ENCODE data around the gene ADPRM.

ADPRM gene

DNA sequence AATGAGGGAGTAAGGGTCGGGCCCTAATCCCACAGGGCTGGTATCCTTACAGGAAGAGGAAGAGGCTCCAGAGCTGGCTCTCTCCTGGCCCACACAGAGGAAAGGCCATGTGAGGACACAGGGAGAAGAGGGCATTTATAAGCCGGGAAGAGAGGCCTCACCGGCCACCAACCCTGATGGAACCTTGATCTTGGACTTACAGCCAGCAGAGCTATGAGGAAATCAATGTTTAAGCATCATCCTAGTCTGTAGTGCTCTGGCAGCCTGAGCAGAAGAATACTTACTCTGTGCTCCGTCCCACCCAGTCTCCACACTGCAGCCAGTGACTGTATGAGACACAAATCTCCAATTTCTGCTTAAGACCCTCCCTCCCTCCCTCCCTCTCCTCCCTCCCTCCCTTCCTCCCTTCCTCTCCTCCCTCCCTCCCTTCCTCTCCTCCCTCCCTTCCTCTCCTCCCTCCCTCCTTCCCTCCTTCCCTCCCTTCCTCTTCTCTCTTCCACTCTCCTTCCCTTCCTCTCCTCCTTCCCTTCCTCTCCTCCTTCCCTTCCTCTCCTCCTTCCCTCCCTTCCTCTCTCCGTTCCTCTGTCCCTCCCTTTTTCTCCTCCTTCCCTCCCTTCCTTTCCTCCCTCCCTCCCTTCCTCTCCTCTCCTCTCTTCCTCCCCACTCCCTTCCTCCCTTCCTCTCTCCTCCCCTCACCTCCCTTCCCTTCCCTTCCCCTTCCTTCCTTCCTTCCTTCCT lies 41.3 kb downstream of the ADPRM start:
- no peak for DNase-seq
- in situ Hi-C loops (cut with HindIII; ENCODE audit: low pct_ligation_motif_present, low sequenced_read_pairs), result loop anchor here (25.0 kb wide), 1 partner anchor 1249 kb away; the partner anchor contains the start of gene ZNF18
- no peak for TF ChIP-seq CTCF (IDR thresholded peaks at IDR 0.05; ENCODE audit: low read depth, low read length, missing control alignments)

GRCh38 chr17:10739386-10739785 lies 42.0 kb downstream of the ADPRM start:
- DNase-seq, result no peak
- Histone ChIP-seq H3K27me3 (replicated peaks) (no peaks in the 10 kb centered on the region), H3K27ac (no peak overlapping the region), H3K36me3 (replicated peaks) (no peaks in the 10 kb centered on the region), H3K4me3 (ENCODE audit: low read depth, low read length) (no peak overlapping the region)
- no peak for TF ChIP-seq CTCF (IDR thresholded peaks at IDR 0.05; ENCODE audit: low read depth, low read length, missing control alignments)
- in situ Hi-C loops (cut with HindIII; ENCODE audit: low pct_ligation_motif_present, low sequenced_read_pairs), result loop anchor here (25.0 kb wide), 1 partner anchor 1248 kb away; the partner anchor contains the start of gene ZNF18

More for the DNA sequence above, 41.3 kb downstream of the ADPRM start:
- no peak overlapping the region for H3K4me3 ChIP-seq (ENCODE audit: low read depth, low read length)
- no peaks in the 10 kb centered on the region for H3K27me3 ChIP-seq (replicated peaks)
- H3K27ac ChIP-seq, result no peak overlapping the region
- H3K36me3 ChIP-seq (replicated peaks), result no peaks in the 10 kb centered on the region

GRCh38 chr17:10741416-10742135 lies 44.2 kb downstream of the ADPRM start:
- DNase-seq, result no peak
- Histone ChIP-seq H3K4me3 (ENCODE audit: low read depth, low read length) (no peak overlapping the region), H3K27ac (no peak overlapping the region), H3K27me3 (replicated peaks) (no peaks in the 10 kb centered on the region), H3K36me3 (replicated peaks) (no peaks in the 10 kb centered on the region)
- in situ Hi-C loops (cut with HindIII; ENCODE audit: low pct_ligation_motif_present, low sequenced_read_pairs), result loop anchor here (25.0 kb wide), 1 partner anchor 1246 kb away; the partner anchor contains the start of gene ZNF18
- TF ChIP-seq CTCF (IDR thresholded peaks at IDR 0.05; ENCODE audit: low read depth, low read length, missing control alignments), result no peak

DNA sequence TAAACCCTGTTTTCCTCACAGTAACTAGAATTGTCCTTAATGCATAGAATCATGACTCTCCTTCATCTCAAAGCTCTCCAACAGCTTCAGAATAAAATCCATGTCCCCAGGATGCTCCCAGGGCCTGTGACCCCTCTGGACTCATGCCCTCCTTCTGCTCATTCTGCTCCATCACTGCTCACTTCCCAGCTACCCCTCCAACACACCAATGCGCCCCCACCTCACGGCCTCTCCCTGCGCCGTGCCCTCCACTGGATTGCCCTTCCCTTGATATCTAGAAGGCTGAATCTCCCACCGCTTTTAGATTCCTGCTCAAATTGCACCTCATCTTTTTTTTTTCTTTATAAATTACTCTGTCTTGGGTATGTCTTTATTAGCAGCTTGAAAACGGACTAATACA lies 45.0 kb downstream of the ADPRM start:
- no peaks in the 10 kb centered on the region for H3K27me3 ChIP-seq (replicated peaks)
- no peak for DNase-seq
- no peak overlapping the region for H3K4me3 ChIP-seq (ENCODE audit: low read depth, low read length)
- H3K36me3 ChIP-seq (replicated peaks), result no peaks in the 10 kb centered on the region
- in situ Hi-C loops (cut with HindIII; ENCODE audit: low pct_ligation_motif_present, low sequenced_read_pairs), result loop anchor here (25.0 kb wide), 1 partner anchor 1245 kb away; the partner anchor contains the start of gene ZNF18
- no peak overlapping the region for H3K27ac ChIP-seq
- no peak for TF ChIP-seq CTCF (IDR thresholded peaks at IDR 0.05; ENCODE audit: low read depth, low read length, missing control alignments)

DNA sequence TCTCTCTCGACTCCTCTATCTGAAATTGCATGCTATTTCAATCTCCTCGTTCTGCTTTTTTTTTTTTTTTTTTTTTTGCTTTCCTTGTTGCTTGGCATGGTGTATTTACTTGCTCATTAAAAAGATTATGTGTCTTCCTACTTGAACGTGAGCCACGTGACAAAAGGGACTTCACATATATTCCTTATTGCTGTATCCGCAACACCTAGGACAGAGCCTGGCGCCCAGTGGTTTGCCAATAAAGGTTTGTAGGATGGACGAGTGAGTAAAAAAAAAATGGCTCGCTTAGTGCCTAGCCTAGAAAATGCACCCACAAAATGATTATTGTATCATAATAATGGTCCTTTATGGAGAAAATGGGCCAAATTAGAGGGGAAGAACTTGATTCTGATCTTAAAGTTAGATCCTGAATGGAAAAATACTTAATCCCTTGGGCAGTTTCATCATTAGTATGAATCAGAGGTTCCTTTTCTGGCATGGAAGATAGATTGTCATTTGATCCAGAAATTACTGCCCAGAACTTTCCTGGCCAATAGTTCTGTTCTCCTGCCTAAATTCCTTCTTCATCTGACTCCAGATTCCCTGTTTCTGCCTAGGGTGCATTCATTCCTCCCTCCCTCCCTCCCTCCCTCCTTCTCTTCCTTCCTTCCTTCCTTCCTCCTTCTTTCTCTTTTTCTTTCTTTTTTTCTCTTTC lies 46.1 kb downstream of the ADPRM start:
- Histone ChIP-seq H3K27me3 (replicated peaks) (no peaks in the 10 kb centered on the region), H3K36me3 (replicated peaks) (no peaks in the 10 kb centered on the region), H3K4me3 (ENCODE audit: low read depth, low read length) (no peak overlapping the region), H3K27ac (no peak overlapping the region)
- in situ Hi-C loops (cut with HindIII; ENCODE audit: low pct_ligation_motif_present, low sequenced_read_pairs), result loop anchor here (25.0 kb wide), 1 partner anchor 1244 kb away; the partner anchor contains the start of gene ZNF18
- no peak for TF ChIP-seq CTCF (IDR thresholded peaks at IDR 0.05; ENCODE audit: low read depth, low read length, missing control alignments)
- no peak for DNase-seq
